HCT116 (cell line): ENCODE results near the gene RANBP17.

Experiments
- RAD21 ChIP-seq: IDR thresholded peaks from 2 replicates; pipeline ENCODE4 v1.6.1; 2012; ENCODE audit warnings: low read depth, mild to moderate bottlenecking
- TF ChIP-seq, protein P1 (sequence below), 3 experiments: fragments of 200-600 bp in 1 of 3; sonication (generic) in 1 of 3; IDR thresholded peaks in 2 of 3; conservative IDR thresholded peaks in 1 of 3; 2 replicates each; pipeline ENCODE4 v1.5.1; 2012 to 2017; ENCODE audit warnings: low read depth in 2 of 3, low read length in 2 of 3, antibody characterized with exemption in 1 of 3, borderline replicate concordance in 1 of 3, control low read depth in 1 of 3, mild to moderate bottlenecking in 1 of 3, mixed read lengths in 1 of 3, mixed run types in 1 of 3, moderate library complexity in 1 of 3; ENCODE audit not compliant: insufficient read depth in 1 of 3

DNA sequence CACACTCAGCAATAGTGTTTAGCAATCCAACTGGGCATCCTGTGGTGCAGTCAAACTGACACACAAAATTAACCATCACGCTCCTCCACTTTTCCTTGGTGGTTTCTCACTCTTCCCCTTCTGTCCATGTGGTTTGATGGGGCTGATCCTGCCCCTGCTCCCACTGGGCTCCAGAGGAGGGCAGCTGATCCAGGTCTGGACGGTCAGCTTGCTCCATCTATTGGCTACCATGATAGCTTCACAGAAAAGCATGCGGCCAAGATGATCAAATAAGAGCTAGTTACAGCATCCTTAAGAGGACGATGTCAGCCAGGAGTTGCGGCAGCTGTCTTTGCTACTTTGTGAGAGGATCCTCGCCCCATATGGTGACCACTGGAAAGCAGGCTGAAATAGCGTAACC, 29.6 kb upstream of the RANBP17 start:
- TF ChIP-seq RAD21, result no peak
- TF ChIP-seq, protein P1, sequence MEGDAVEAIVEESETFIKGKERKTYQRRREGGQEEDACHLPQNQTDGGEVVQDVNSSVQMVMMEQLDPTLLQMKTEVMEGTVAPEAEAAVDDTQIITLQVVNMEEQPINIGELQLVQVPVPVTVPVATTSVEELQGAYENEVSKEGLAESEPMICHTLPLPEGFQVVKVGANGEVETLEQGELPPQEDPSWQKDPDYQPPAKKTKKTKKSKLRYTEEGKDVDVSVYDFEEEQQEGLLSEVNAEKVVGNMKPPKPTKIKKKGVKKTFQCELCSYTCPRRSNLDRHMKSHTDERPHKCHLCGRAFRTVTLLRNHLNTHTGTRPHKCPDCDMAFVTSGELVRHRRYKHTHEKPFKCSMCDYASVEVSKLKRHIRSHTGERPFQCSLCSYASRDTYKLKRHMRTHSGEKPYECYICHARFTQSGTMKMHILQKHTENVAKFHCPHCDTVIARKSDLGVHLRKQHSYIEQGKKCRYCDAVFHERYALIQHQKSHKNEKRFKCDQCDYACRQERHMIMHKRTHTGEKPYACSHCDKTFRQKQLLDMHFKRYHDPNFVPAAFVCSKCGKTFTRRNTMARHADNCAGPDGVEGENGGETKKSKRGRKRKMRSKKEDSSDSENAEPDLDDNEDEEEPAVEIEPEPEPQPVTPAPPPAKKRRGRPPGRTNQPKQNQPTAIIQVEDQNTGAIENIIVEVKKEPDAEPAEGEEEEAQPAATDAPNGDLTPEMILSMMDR (IDR thresholded peaks at IDR 0.05 in 2 of 3, conservative IDR thresholded peaks at IDR 0.05 in 1 of 3; ENCODE audit: borderline replicate concordance in 1 of 3, insufficient read depth in 1 of 3, low read depth in 2 of 3, low read length in 2 of 3), result no peak
